SJSA1 (cell line): Measurements from ENCODE around the gene PPDPF. TPM values are rescaled to one million over a fixed set of nuclear protein-coding genes. Genes with fewer than 3 reads are reported as not detected.
"Not testable (repeated sequence)": the region's sequence is repeated elsewhere in the genome, so short reads cannot be mapped to it uniquely, and the experiment has no call there.

ENCODE experiments used
- DNase-seq, 2 experiments: peaks; one replicate each; pipeline ENCODE4 v3.0.0-alpha.2; 2015 to 2020; ENCODE audit warnings: low spot score in 2 of 2, low read depth in 1 of 2
- H3K27ac ChIP-seq: fragments of 250-450 bp; sonication (Bioruptor Pico); 2 replicates; pipeline ENCODE4 v1.5.1; 2020; ENCODE audit warnings: mild to moderate bottlenecking, moderate library complexity
- H3K27me3 ChIP-seq: fragments of 250-450 bp; sonication (Bioruptor Pico); replicated peaks from 2 replicates; pipeline ENCODE4 v1.5.1; 2020; ENCODE audit warnings: mild to moderate bottlenecking, moderate library complexity
- H3K36me3 ChIP-seq: fragments of 250-450 bp; sonication (Bioruptor Pico); 2 replicates; pipeline ENCODE4 v1.5.1; 2020; ENCODE audit warnings: mild to moderate bottlenecking
- H3K4me1 ChIP-seq: fragments of 250-450 bp; sonication (Bioruptor Pico); replicated peaks from 2 replicates; pipeline ENCODE4 v1.6.1; 2021; ENCODE audit warnings: mild to moderate bottlenecking
- H3K4me3 ChIP-seq: fragments of 250-450 bp; sonication (Bioruptor Pico); 2 replicates; pipeline ENCODE4 v1.5.1; 2020; ENCODE audit warnings: mild to moderate bottlenecking
- H3K9me3 ChIP-seq: fragments of 250-450 bp; sonication (Bioruptor Pico); replicated peaks from 2 replicates; pipeline ENCODE4 v1.5.1; 2020; ENCODE audit warnings: mild to moderate bottlenecking
- total RNA-seq: library from RNA; depleted of rRNA; stranded (reverse); fragments of >200 nt; shearing (Covaris generic); gene quantifications from 2 replicates; pipeline ENCODE4 v1.2.3, GENCODE V29; 2014

Gene PPDPF
- total RNA-seq, 1 experiment from 2014 or later: 56.7 TPM

GRCh38 chr20:63563225-63563935 lies 42.8 kb downstream of the PPDPF start:
- no peak for DNase-seq
- H3K27ac ChIP-seq: no peak overlapping the region
- no peaks in the 10 kb centered on the region for H3K9me3 ChIP-seq
- no peaks in the 10 kb centered on the region for H3K4me1 ChIP-seq
- peaks cover 54% of the 10 kb centered on the region for H3K36me3 ChIP-seq
- H3K27me3 ChIP-seq: no peaks in the 10 kb centered on the region
- H3K4me3 ChIP-seq: no peak overlapping the region

GRCh38 chr20:63564036-63564810 lies 43.7 kb downstream of the PPDPF start:
- Histone ChIP-seq H3K27me3 (no peaks in the 10 kb centered on the region), H3K9me3 (no peaks in the 10 kb centered on the region), H3K27ac (no peak overlapping the region), H3K36me3 (peaks cover 57% of the 10 kb centered on the region), H3K4me3 (no peak overlapping the region), H3K4me1 (no peaks in the 10 kb centered on the region)
- DNase-seq: no peak

- Histone ChIP-seq H3K4me1 (no peaks in the 10 kb centered on the region), H3K27ac (no peak overlapping the region), H3K4me3 (no peak overlapping the region), H3K27me3 (no peaks in the 10 kb centered on the region), H3K36me3 (peaks cover 53% of the 10 kb centered on the region), H3K9me3 (no peaks in the 10 kb centered on the region)
- no peak for DNase-seq
Measured at GRCh38 chr20:63565021-63565698, 44.6 kb downstream of the PPDPF start.

GRCh38 chr20:63565699-63566335 lies 45.3 kb downstream of the PPDPF start:
- H3K27me3 ChIP-seq: no peaks in the 10 kb centered on the region
- H3K4me1 ChIP-seq: no peaks in the 10 kb centered on the region
- no peak for DNase-seq
- no peak overlapping the region for H3K27ac ChIP-seq
- H3K4me3 ChIP-seq: no peak overlapping the region
- H3K36me3 ChIP-seq: peaks cover 50% of the 10 kb centered on the region
- no peaks in the 10 kb centered on the region for H3K9me3 ChIP-seq

GRCh38 chr20:63566395-63567135 lies 46.0 kb downstream of the PPDPF start:
- H3K9me3 ChIP-seq: no peaks in the 10 kb centered on the region
- H3K4me1 ChIP-seq: no peaks in the 10 kb centered on the region
- DNase-seq: no peak
- no peaks in the 10 kb centered on the region for H3K27me3 ChIP-seq
- H3K27ac ChIP-seq: no peak overlapping the region
- peaks cover 44% of the 10 kb centered on the region for H3K36me3 ChIP-seq
- H3K4me3 ChIP-seq: no peak overlapping the region

GRCh38 chr20:63567136-63567385 lies 46.5 kb downstream of the PPDPF start:
- DNase-seq: no peak
- Histone ChIP-seq H3K27ac (no peak overlapping the region), H3K36me3 (peaks cover 44% of the 10 kb centered on the region), H3K4me1 (no peaks in the 10 kb centered on the region), H3K4me3 (no peak overlapping the region), H3K27me3 (no peaks in the 10 kb centered on the region), H3K9me3 (no peaks in the 10 kb centered on the region)

GRCh38 chr20:63567386-63568169 lies 47.0 kb downstream of the PPDPF start:
- no peak for DNase-seq
- Histone ChIP-seq H3K9me3 (no peaks in the 10 kb centered on the region), H3K4me1 (no peaks in the 10 kb centered on the region), H3K36me3 (peaks cover 46% of the 10 kb centered on the region), H3K27me3 (no peaks in the 10 kb centered on the region), H3K27ac (no peak overlapping the region), H3K4me3 (no peak overlapping the region)

- Histone ChIP-seq H3K36me3 (peaks cover 46% of the 10 kb centered on the region), H3K9me3 (no peaks in the 10 kb centered on the region), H3K4me3 (no peak overlapping the region), H3K27me3 (no peaks in the 10 kb centered on the region), H3K27ac (no peak overlapping the region), H3K4me1 (peaks cover 6% of the 10 kb centered on the region)
- no peak for DNase-seq
Measured at GRCh38 chr20:63568170-63568981, 47.8 kb downstream of the PPDPF start.

- Histone ChIP-seq H3K4me1 (peaks cover 10% of the 10 kb centered on the region), H3K27me3 (no peaks in the 10 kb centered on the region), H3K4me3 (no peak overlapping the region), H3K9me3 (no peaks in the 10 kb centered on the region), H3K36me3 (peaks cover 37% of the 10 kb centered on the region), H3K27ac (no peak overlapping the region)
- DNase-seq: no peak
Measured at GRCh38 chr20:63568986-63569949, 48.7 kb downstream of the PPDPF start.

GRCh38 chr20:63570281-63571086 lies 49.9 kb downstream of the PPDPF start:
- Histone ChIP-seq H3K9me3 (no peaks in the 10 kb centered on the region), H3K4me3 (no peak overlapping the region), H3K36me3 (peaks cover 28% of the 10 kb centered on the region), H3K27ac (no peak overlapping the region), H3K4me1 (peaks cover 15% of the 10 kb centered on the region), H3K27me3 (no peaks in the 10 kb centered on the region)
- DNase-seq: no peak

- not testable (repeated sequence) for H3K4me3 ChIP-seq, H3K27ac ChIP-seq, H3K9me3 ChIP-seq, DNase-seq, H3K27me3 ChIP-seq
- Histone ChIP-seq H3K4me1 (peaks cover 15% of the 10 kb centered on the region), H3K36me3 (peaks cover 24% of the 10 kb centered on the region)
Measured at GRCh38 chr20:63571087-63571478, 50.5 kb downstream of the PPDPF start.
